ENCODE measurements around the gene CNPY1.

Gene CNPY1

GRCh38 chr7:155560196-155560885, 14.0 kb upstream of the CNPY1 start:
- DNase-seq: no peak
- intact Hi-C loops (cut with DNase I): no loop called here

- peak in 2 of 10 donors; percentile 48 to 55 for DNase-seq
- intact Hi-C loops (cut with DNase I): no loop called here
Observed at GRCh38 chr7:155559519-155560108, 13.3 kb upstream of the CNPY1 start.

GRCh38 chr7:155558961-155559360, 12.6 kb upstream of the CNPY1 start:
- peak in 2 of 10 donors; percentile 55 to 61 for DNase-seq
- intact Hi-C loops (cut with DNase I): no loop called here

GRCh38 chr7:155558351-155558750, 12.0 kb upstream of the CNPY1 start:
- intact Hi-C loops (cut with DNase I): no loop called here
- peak in 2 of 10 donors; percentile 43 to 74 for DNase-seq

DNA sequence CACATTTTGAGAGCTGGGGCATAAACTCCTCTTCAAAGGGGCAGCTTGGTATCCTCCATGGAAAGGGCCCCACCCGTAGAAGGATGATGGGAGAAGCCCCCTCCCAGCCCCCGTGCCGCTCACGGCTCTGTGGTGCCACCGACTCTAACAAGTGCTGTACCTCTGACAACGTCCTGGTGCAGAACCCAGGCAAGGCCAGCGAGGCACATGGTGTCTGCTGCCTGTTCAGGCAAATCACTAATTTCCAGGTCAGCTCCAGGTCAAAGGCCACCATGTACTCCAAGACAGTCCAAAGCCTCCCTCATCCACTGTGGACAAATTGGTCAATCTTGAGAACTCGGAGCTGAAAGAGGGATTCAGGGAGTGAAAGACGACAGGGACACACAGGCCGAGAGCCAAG, 11.4 kb upstream of the CNPY1 start:
- intact Hi-C loops (cut with DNase I): no loop called here
- DNase-seq: peak in 1 of 10 donors; percentile 76

DNA sequence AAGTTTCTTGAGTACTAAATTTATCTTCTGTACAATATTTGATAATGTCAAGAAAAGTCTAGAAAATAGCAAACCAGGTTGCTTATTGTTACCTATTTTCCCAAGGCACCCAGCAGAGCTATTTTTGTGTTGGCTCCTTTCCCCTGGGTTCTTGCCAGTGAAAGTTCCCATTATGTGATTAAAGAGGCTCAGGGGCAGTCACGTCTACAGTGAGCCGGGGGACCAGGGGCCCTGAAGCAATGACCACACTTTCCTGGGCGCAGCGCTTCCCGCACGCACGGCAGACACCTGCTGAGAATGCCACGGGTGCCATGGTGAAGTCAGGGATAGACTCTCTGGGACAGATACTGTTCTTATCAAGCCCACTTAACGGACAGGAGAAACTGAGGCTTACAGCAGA, 10.4 kb upstream of the CNPY1 start:
- no peak for DNase-seq
- intact Hi-C loops (cut with DNase I): no loop called here

DNA sequence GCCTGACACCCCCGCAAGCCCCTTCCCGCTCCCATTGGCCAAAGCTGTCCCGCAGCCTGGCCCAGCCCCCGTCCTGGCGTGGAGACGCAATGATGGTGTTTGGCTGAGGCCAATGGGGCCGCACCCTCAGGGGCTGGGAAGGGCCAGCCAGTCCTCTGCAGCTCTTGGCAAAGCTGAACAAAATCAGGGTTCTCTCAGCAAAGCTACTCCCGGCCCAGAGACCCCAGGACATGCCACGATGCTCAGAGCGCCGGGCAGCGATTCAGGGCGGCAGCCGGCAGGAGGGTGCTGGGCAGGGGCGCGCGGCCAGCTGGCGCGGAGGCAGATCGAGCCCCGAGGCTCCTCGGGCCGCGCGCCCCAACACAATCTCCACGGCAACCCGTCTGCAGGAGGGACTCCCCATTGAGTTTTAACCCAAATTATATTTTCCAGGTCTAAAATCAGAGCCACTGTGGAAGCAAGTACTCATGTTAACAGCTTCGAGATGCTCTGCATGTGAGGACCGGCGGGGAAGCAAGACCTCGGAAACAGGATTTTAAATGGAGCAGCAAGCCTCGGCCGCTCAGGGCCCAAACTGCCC, 8.8 kb upstream of the CNPY1 start:
- peak in 1 of 10 donors; percentile 68 for DNase-seq
- intact Hi-C loops (cut with DNase I): no loop called here

DNA sequence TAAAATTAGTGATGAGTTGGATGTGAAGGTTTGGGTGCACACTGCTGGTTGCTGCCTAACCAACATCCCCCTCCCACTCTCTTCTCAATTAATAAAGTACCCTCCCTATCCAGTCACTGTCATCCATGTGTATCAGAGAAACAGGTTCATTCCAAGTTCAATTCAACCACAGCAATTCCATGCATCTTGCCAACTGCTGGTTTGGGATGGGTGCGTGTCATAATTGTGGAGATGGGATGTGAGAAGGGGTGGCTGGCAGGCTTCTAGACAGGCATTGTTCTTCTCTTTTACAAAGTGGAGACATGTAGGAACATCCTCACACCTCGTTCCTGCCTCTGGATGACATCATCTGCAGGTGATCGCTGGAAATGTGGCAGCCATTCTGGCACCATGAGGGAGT, 7.5 kb upstream of the CNPY1 start:
- intact Hi-C loops (cut with DNase I): no loop called here
- peak in 1 of 10 donors; percentile 2 for DNase-seq

DNA sequence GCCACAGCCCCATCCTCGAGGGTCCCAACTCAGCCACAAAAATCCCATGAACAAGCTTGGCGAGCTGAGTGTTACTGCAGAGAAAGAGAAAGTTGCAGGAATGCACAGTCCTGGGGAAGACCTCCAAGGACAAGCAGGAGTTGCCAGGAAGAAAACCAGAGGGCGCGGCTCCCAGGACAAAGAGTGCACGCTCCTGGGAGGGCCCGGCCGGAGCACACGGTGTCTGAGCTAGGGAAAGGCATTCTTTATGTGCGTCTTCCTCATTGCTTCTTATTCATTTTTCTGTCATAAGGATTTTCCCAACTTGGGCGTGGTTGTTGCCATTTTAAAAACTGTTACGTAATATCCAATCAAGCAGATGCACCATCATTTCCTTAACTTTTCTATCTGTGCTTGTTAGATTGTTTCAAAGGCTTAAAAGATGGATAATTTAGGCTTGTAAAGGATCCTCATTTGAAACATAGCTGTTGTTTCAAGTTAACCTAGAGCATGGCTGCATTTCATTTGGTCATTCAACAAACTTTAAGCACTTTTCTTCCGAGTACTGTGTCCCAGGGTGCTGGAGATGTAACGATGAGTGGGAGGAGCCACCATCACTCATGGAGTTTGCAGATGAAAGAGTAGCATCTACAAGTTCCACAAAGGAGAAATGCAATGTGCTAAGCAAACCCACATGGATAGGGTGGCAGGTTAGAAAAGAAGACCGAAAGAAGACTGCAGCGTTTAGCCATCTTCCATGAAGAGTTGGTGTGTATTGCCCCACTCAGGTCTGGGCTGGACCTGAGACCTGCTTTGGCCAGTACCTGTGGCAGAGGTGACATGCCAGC, 5.6 kb upstream of the CNPY1 start:
- intact Hi-C loops (cut with DNase I): no loop called here
- DNase-seq: peak in 1 of 10 donors; percentile 10

DNA sequence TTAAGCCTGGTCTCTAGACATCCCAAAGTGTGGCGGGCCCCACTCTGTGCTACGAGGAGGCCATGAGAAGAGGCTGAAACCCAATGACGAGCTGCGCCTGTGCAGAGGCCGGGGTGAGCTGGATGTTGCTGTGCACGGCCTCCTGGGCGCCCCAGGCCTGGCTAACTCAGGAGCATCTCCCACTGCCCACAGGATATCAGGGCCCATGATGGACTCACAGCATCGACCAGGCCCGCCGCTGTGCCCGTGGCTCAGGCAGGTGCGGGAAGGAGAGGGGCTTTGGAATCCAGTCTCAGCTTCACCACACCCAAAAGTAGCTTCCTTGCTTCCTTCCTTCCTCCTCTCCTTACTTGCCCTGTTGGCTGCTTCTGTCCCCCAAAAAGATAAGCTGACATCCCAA, 4.6 kb upstream of the CNPY1 start:
- intact Hi-C loops (cut with DNase I): no loop called here
- peak in 1 of 10 donors; percentile 57 for DNase-seq

DNA sequence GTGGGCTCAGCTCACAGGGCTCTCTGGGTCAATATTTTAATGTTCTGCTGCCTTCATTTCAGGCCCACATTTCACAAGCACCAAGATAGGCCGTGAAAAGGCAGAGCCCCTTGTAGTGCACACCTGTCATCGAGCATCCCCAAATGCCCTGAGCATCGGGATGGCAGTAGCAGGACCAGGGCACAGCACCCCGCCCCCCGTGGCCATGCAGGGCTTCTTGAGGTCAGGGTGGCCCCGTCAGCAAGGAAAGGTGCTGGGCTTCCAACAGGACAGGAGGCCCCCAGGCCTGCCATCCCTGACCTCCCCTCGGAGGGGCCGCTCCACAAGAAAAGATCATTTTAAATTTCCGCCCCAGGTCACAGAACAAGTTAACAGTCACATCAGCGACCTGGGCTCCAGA, 2.9 kb upstream of the CNPY1 start:
- intact Hi-C loops (cut with DNase I): no loop called here

DNA sequence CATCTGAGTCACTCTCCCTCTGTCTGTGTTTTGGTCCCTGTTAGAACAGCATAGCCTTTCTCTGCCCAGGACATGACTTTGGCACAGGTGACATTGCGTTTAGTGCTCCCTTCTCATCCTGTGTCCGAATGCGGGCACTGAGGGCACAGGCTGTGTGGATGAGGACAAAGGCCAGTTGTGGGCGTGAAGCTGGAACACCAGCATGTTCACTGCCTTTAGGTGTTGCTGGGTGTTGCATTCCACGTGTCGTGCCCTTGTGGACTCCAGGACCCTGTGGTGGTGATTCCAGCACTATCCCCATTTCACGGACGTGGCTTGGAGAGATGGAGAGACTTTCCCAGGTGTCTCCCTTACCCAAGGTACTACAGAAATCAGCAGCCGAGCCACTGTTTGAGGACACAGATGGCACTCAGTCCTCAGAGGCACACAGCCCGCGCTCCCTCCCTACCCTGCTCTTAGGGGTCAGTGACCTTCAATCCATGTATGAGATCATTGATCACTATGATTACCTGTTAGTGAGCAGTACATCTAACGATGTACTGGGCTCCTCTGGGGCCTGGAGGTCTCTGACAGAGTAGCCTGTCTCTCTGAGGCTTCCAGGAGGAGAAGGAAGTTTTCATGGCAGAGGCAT, 917 bp upstream of the CNPY1 start:
- peak in 1 of 10 donors; percentile 24 for DNase-seq
- intact Hi-C loops (cut with DNase I): no loop called here

More for the DNA sequence above, 2.9 kb upstream of the CNPY1 start:
- peak in 2 of 10 donors; percentile 14 to 62 for DNase-seq

DNA sequence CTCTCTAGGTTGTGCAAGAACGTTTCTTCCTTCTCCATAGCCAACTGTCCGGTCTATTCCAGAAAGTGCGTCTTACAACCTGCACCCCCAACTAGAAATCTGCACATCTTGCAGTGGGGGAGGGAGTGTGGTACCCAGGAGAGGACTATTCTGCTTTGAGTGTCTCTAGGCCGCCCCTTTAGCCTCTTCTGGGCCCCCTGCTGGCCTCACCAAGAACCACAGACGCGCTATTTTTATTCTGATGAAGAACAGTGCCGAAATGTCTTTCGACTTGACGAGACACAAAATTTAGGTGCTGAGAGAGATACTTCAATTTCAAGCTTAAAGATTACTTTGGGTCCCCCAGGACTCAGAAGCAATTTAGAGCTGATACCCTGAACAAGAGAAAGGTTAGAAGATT, 1.0 kb downstream of the CNPY1 start:
- no peak for DNase-seq
- intact Hi-C loops (cut with DNase I): no loop called here

DNA sequence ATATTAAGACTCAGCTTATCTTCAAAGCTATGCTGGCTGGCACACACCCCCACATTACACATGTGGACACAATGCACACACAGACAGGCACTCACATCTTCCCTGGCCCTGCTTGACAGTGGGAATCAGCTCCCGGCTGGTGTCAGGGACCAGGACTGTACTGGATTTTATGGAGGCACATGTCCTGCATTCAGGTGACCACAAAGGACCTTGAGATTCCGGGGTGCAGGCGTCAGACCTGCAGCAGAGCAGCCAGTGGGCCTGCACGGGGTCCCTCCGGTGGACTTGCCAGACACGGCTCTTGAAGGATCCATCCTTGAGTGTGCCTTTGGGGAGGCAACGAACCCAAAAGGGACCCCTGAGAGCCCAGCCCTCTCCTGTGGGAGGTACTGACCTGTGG, 1.9 kb downstream of the CNPY1 start:
- intact Hi-C loops (cut with DNase I): no loop called here
- peak in 1 of 10 donors; percentile 80 for DNase-seq

- DNase-seq: peak in 1 of 10 donors; percentile 49
- intact Hi-C loops (cut with DNase I): no loop called here
Observed at GRCh38 chr7:155543926-155544325, 2.4 kb downstream of the CNPY1 start.

DNA sequence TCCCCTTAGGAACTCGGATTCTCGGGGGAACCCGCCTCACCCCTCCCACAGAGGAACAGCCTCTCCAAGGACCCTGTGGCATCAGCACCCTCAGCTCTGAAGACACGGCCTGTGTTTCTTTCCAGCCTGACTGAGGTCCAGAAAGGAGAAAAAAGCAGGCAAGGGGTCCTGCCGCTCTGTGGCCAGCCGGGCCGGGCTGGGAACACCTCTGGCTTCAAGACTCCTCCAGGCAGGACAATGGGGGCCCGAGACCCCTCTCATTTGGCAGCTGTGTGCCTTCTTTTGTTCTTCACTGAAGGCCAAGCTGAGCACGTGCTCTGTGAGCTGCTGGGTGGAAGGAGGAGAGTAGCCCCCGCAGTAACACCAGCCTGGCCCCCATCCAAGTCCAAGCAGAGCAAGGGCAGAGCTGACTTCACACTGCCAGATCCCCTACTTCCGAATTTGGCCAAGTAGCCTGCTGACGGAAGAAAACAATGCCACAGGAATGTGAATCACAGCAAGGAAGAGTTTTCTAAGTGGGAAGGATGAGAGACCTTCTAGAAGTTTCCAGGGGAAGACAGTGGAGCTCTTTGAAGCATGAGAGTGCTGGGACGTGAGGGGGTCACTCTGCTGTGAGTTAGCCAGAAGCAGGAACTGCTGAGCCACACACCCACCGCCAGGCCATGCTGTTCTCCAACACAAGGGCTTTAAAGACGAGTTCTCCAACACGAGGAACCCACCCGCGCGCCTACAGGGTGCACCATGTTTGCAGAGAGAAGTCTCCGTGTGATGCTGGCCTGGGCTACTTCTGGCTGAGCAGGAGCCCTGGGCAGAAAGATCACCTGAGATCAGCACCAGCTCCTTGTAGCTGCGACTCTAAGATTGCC, 3.1 kb downstream of the CNPY1 start:
- intact Hi-C loops (cut with DNase I): no loop called here

DNA sequence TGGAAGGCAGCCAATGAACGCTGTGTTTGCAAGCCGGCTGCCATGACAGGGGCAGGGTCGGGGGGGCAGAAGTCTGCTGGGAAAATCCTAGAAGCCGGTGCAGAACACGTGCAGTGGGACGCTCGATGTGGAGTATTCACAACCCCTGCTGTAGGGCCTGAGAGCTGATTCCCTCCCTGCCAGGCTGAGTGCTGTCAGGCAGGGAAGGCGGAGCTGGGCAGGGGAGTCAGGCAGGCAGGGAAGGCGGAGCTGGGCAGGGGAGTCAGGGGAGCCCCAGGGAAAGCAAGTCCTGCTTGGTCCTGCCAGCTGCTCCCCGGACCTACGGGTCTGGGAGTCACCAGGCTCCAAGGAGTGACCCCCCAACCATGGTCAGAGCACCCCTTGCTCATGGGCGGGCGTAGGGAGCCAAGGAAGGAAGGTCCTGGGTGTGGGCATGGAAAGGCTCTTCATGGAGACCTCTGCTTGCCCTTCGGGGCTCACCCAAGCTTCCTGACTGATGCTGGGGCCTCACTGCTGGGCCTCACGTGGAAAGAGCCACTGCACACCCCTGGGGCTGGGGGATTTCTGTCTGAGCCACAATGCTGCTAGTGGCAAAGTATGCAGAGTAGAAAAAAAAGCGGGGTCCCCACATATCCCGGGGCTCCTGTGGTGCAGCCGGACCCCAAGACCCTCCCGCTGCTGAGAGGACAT, 4.2 kb downstream of the CNPY1 start:
- peak in 1 of 10 donors; percentile 61 for DNase-seq
- intact Hi-C loops (cut with DNase I): no loop called here

More for the DNA sequence above, 3.1 kb downstream of the CNPY1 start:
- peak in 1 of 10 donors; percentile 71 for DNase-seq

DNA sequence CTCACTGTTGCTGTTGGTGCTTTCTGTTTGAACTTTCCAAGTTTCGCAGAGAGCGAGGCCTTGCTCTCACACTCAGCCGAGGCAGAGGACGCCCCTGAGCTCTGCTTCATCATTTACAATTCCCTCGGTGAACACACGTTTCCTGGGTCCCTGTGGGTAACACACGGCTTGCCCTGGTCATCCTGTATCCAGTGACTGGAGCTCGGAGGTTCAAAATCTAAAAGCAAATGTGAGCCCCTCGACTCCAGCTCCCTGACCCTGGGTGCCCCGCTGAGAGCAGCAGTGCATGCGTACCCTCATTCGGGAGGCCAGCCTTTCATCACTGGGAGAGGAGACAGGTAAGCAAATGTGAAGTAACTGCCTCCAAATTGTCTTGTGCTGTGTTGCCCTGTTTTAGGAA, 5.8 kb downstream of the CNPY1 start:
- DNase-seq: no peak
- intact Hi-C loops (cut with DNase I): no loop called here

DNA sequence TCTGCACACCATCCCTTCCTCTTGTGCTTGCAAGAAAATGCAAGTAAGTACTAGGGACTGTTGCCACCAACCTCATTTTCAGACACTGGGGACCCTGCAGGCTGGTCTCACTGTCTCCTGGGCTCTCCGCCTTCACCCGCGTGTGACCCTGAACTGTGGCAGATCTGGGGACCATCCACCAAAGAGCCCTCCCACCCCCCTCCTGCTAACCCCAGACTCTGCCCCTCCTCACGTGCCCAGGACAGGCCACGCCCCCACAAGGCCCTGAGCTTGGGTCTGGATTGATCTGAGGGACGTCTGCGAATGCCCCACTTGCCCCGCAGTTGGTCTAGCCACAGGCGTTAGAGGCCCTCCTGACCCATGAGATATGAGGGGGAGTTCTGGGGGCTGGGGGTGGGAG, 8.1 kb downstream of the CNPY1 start:
- intact Hi-C loops (cut with DNase I): no loop called here
- peak in 3 of 10 donors; percentile 13 to 49 (median 39) for DNase-seq

Data from posterior cingulate gyrus (tissue), 11 donors.